Gastroesophageal sphincter (tissue), 4 donors: ENCODE measurements around the gene AGAP3. TPM values are rescaled to one million over a fixed set of nuclear protein-coding genes. Genes with fewer than 3 reads are reported as not detected.
A peak's percentile ranks its signal among the peaks of the same experiment; 100 is the strongest.

Experiments used
- ATAC-seq: fragments of 150-250 bp; one replicate; pipeline ENCODE4 v1.9.1; 2016; ENCODE audit warnings: mild to moderate bottlenecking, moderate library complexity
- H3K27ac ChIP-seq, 4 donors: fragments of 200-600 bp; sonication (generic) in 3 of 4; 1 replicate in 3 of 4; 2 replicates in 1 of 4; pipeline ENCODE4 v1.5.1; 2016 to 2019
- H3K27me3 ChIP-seq: fragments of 200-600 bp; sonication (generic); one replicate; pipeline ENCODE4 v1.5.1; 2019
- H3K36me3 ChIP-seq, 2 donors: fragments of 200-600 bp; sonication (generic); one replicate each; pipeline ENCODE4 v1.5.1; 2019; ENCODE audit warnings: control low read depth in 1 of 2
- H3K4me1 ChIP-seq, 3 donors: fragments of 200-600 bp; sonication (generic); 1 replicate in 2 of 3; 2 replicates in 1 of 3; pipeline ENCODE4 v1.5.1; 2016 to 2019; ENCODE audit warnings: control low read depth in 2 of 3
- H3K4me3 ChIP-seq, 2 donors: fragments of 200-600 bp; sonication (generic); one replicate each; pipeline ENCODE4 v1.5.1; 2019; ENCODE audit warnings: mild to moderate bottlenecking in 1 of 2, moderate library complexity in 1 of 2
- H3K9me3 ChIP-seq, 3 donors: fragments of 200-600 bp; sonication (generic); one replicate each; pipeline ENCODE4 v1.5.1; 2017 to 2019; ENCODE audit warnings: control low read depth in 2 of 3
- CTCF ChIP-seq, 4 experiments: fragments of 200-600 bp in 2 of 4; fragments of 450-650 bp in 2 of 4; sonication (generic) in 1 of 4; IDR thresholded peaks; one replicate each; pipeline ENCODE4 v1.5.1; 2017 to 2019; ENCODE audit warnings: antibody characterized with exemption in 4 of 4, mild to moderate bottlenecking in 2 of 4, moderate library complexity in 2 of 4
- EP300 ChIP-seq: sonication (generic); formaldehyde crosslinking; IDR thresholded peaks from one replicate; pipeline ENCODE4 v1.6.1; 2017; ENCODE audit warnings: antibody characterized with exemption, mild to moderate bottlenecking
- POLR2A ChIP-seq, 2 donors: fragments of 450-650 bp; IDR thresholded peaks; one replicate each; pipeline ENCODE4 v1.6.1; 2017; ENCODE audit warnings: antibody characterized with exemption in 2 of 2, mild to moderate bottlenecking in 2 of 2, moderate library complexity in 1 of 2
- POLR2AphosphoS5 ChIP-seq: sonication (generic); formaldehyde crosslinking; IDR thresholded peaks from one replicate; pipeline ENCODE4 v1.6.1; 2017; ENCODE audit warnings: antibody characterized with exemption
- WGBS, 2 donors: methylation state at CpG; one replicate each; pipeline ENCODE4 v1.1.5; 2018; ENCODE audit warnings: low coverage in 1 of 2; 5-methylcytosine and 5-hydroxymethylcytosine counted together
- total RNA-seq, 4 donors: library from RNA; depleted of rRNA; stranded (reverse); fragments of >200 nt; gene quantifications; one replicate each; pipeline ENCODE4 v1.1.0, GENCODE V29; 2016

The AGAP3 gene
- total RNA-seq, 4 donors from 2014 or later, result 36.3 to 68.2 (median 55.7) TPM

- H3K4me1 ChIP-seq, result peaks cover 6 to 66% (median 40%) of the 10 kb centered on the region in 3 donors
These were observed 24.8 kb upstream of the AGAP3 start for GRCh38 chr7:151061213-151062110.

GRCh38 chr7:151062111-151062398 lies 24.2 kb upstream of the AGAP3 start:
- Histone ChIP-seq H3K27ac (peak overlapping the region in 3 of 4 donors; percentile 86 to 99 (median 95)), H3K27me3 (no peaks in the 10 kb centered on the region), H3K36me3 (peaks cover 0 to 41% of the 10 kb centered on the region in 2 donors), H3K4me3 (peak overlapping the region in 1 of 2 donors; percentile 43), H3K4me1 (peaks cover 5 to 60% (median 35%) of the 10 kb centered on the region in 3 donors), H3K9me3 (no peaks in the 10 kb centered on the region)
- WGBS, 2 donors, result no CpG with 5 or more reads among the region's 11 CpGs
- no peak for ATAC-seq
- TF ChIP-seq POLR2A (IDR thresholded peaks at IDR 0.05) (no peak), CTCF (IDR thresholded peaks at IDR 0.05) (no peak), EP300 (no peak), POLR2AphosphoS5 (no peak)

More at GRCh38 chr7:151061213-151062110, 24.8 kb upstream of the AGAP3 start:
- Histone ChIP-seq H3K4me3 (peak overlapping the region in 1 of 2 donors; percentile 89), H3K36me3 (peaks cover 0 to 35% of the 10 kb centered on the region in 2 donors), H3K9me3 (no peaks in the 10 kb centered on the region), H3K27ac (peak overlapping the region; percentile 4 to 99 (median 90)), H3K27me3 (no peaks in the 10 kb centered on the region)
- TF ChIP-seq POLR2AphosphoS5 (no peak), POLR2A (IDR thresholded peaks at IDR 0.05) (no peak), EP300 (no peak), CTCF (IDR thresholded peaks at IDR 0.05) (no peak)
- 18 to 33% methylated on average over 10 to 11 of the region's 33 CpGs for WGBS, 2 donors
- no peak for ATAC-seq

GRCh38 chr7:151062399-151063211 lies 23.7 kb upstream of the AGAP3 start:
- peaks cover 0 to 47% of the 10 kb centered on the region in 2 donors for H3K36me3 ChIP-seq
- H3K27me3 ChIP-seq, result no peaks in the 10 kb centered on the region
- peak overlapping the region; percentile 13 to 43 for H3K4me3 ChIP-seq
- ATAC-seq, result peak; percentile 39
- peak overlapping the region; percentile 19 to 99 (median 90) for H3K27ac ChIP-seq
- WGBS, 2 donors, result no CpG with 5 or more reads among the region's 43 CpGs
- peaks cover 3 to 56% (median 30%) of the 10 kb centered on the region in 3 donors for H3K4me1 ChIP-seq
- TF ChIP-seq POLR2A (IDR thresholded peaks at IDR 0.05) (no peak), POLR2AphosphoS5 (no peak), EP300 (no peak), CTCF (IDR thresholded peaks at IDR 0.05) (no peak)
- H3K9me3 ChIP-seq, result no peaks in the 10 kb centered on the region

- H3K36me3 ChIP-seq, result peaks cover 0 to 53% of the 10 kb centered on the region in 2 donors
- peak overlapping the region; percentile 13 to 43 for H3K4me3 ChIP-seq
- H3K27ac ChIP-seq, result peak overlapping the region; percentile 19 to 99 (median 90)
- H3K27me3 ChIP-seq, result no peaks in the 10 kb centered on the region
- no peak for TF ChIP-seq CTCF (IDR thresholded peaks at IDR 0.05)
- TF ChIP-seq POLR2AphosphoS5, result peak; percentile 53
- no peaks in the 10 kb centered on the region for H3K9me3 ChIP-seq
- peak; percentile 35 for ATAC-seq
- H3K4me1 ChIP-seq, result peaks cover 3 to 54% (median 30%) of the 10 kb centered on the region in 3 donors
- WGBS, 2 donors, result 0% methylated on average over 1 of the region's 11 CpGs; no CpG with 5 or more reads in 1 of the 2 donors
These were observed 23.1 kb upstream of the AGAP3 start for GRCh38 chr7:151063212-151063561.
